ENCODE data around the gene TMPRSS3. TPM values are rescaled to one million over a fixed set of nuclear protein-coding genes. Genes with fewer than 3 reads are reported as not detected.

TMPRSS3 gene
- total RNA-seq, 1 experiment from 2014 or later: not detected

DNA sequence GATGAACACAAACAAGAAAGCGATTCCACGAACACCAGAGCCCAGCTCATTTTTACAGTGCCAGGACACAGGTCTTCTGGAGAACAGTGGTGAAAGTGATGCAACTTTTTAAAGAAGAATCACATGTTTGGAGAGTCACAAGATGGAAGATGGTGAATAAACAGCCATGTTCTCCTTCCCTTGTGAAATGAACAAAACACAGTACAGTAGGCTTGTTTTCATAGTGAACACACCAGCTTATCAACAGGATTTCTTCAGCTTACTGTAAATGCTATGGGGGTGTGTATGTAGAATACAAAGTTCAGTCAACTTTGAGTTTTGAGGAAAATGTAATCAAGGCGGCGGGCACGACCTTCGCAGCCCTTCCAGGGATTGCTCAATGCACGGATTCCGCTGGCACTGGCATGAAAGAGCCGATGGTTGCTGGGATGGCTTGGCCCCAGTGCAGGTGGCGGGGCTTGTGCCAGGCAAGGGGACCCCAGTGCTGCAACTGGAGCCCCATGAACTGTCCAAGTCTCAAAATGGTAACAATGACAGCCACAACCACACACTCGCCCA lies 9.7 kb downstream of the TMPRSS3 start:
- H3K27ac ChIP-seq (ENCODE audit: low read depth, low read length, poor library complexity, severe bottlenecking): no peak overlapping the region
- no peaks in the 10 kb centered on the region for H3K27me3 ChIP-seq (replicated peaks; ENCODE audit: insufficient read depth, low read depth, low read length, poor library complexity)
- peaks cover 7% of the 10 kb centered on the region for H3K4me1 ChIP-seq (ENCODE audit: insufficient read depth, low read length, poor library complexity, severe bottlenecking)
- no peaks in the 10 kb centered on the region for H3K9me3 ChIP-seq (ENCODE audit: low read depth, low read length, poor library complexity, severe bottlenecking)
- intact Hi-C loops (cut with micrococcal nuclease; ENCODE audit: unreplicated experiment): no loop called here
- no peak for TF ChIP-seq EZH2 (IDR thresholded peaks at IDR 0.05; ENCODE audit: borderline replicate concordance, low read depth, low read length, poor library complexity, severe bottlenecking)
- TF ChIP-seq, protein P1, sequence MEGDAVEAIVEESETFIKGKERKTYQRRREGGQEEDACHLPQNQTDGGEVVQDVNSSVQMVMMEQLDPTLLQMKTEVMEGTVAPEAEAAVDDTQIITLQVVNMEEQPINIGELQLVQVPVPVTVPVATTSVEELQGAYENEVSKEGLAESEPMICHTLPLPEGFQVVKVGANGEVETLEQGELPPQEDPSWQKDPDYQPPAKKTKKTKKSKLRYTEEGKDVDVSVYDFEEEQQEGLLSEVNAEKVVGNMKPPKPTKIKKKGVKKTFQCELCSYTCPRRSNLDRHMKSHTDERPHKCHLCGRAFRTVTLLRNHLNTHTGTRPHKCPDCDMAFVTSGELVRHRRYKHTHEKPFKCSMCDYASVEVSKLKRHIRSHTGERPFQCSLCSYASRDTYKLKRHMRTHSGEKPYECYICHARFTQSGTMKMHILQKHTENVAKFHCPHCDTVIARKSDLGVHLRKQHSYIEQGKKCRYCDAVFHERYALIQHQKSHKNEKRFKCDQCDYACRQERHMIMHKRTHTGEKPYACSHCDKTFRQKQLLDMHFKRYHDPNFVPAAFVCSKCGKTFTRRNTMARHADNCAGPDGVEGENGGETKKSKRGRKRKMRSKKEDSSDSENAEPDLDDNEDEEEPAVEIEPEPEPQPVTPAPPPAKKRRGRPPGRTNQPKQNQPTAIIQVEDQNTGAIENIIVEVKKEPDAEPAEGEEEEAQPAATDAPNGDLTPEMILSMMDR (conservative IDR thresholded peaks at IDR 0.05; ENCODE audit: low read depth, low read length): no peak
- no peaks in the 10 kb centered on the region for H3K36me3 ChIP-seq (ENCODE audit: insufficient read depth, low read length, poor library complexity, severe bottlenecking)
- BruUV-seq (replicated peaks): no TSS peak
- no peak for DNase-seq (ENCODE audit: low spot score)
- CTCF ChIA-PET: no interaction called here
- no peak overlapping the region for H3K4me3 ChIP-seq (ENCODE audit: low read depth, low read length, poor library complexity, severe bottlenecking)
- POLR2A ChIA-PET (ENCODE audit: low non-redundant PET): no interaction called here

DNA sequence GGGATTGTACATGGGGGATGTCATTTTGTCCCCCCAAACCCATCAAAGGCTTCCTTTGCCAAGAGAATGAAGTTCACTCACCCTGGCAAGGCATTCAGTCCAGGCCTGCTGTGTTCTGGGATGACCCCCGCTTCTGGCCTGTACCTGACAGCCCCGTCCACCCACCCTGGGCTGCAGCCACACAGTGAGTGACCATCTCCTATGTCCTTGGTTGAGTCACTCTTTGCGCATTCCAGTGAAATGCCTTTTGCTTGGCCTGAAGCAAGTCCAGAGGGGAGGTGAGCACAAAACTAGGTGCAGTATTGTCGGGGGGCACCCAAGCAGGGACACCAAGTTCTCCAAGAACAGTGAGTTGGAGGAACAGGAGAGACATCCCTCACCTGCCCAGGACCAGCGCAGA lies 10.2 kb downstream of the TMPRSS3 start:
- BruUV-seq (replicated peaks): no TSS peak
- Histone ChIP-seq H3K36me3 (ENCODE audit: insufficient read depth, low read length, poor library complexity, severe bottlenecking) (no peaks in the 10 kb centered on the region), H3K4me3 (ENCODE audit: low read depth, low read length, poor library complexity, severe bottlenecking) (no peak overlapping the region), H3K9me3 (ENCODE audit: low read depth, low read length, poor library complexity, severe bottlenecking) (no peaks in the 10 kb centered on the region), H3K27me3 (replicated peaks; ENCODE audit: insufficient read depth, low read depth, low read length, poor library complexity) (no peaks in the 10 kb centered on the region), H3K4me1 (ENCODE audit: insufficient read depth, low read length, poor library complexity, severe bottlenecking) (peaks cover 7% of the 10 kb centered on the region), H3K27ac (ENCODE audit: low read depth, low read length, poor library complexity, severe bottlenecking) (no peak overlapping the region)
- POLR2A ChIA-PET (ENCODE audit: low non-redundant PET): no interaction called here
- CTCF ChIA-PET: no interaction called here
- no peak for DNase-seq (ENCODE audit: low spot score)
- TF ChIP-seq, protein P1 (conservative IDR thresholded peaks at IDR 0.05; ENCODE audit: low read depth, low read length): no peak
- no peak for TF ChIP-seq EZH2 (IDR thresholded peaks at IDR 0.05; ENCODE audit: borderline replicate concordance, low read depth, low read length, poor library complexity, severe bottlenecking)
- intact Hi-C loops (cut with micrococcal nuclease; ENCODE audit: unreplicated experiment): no loop called here

DNA sequence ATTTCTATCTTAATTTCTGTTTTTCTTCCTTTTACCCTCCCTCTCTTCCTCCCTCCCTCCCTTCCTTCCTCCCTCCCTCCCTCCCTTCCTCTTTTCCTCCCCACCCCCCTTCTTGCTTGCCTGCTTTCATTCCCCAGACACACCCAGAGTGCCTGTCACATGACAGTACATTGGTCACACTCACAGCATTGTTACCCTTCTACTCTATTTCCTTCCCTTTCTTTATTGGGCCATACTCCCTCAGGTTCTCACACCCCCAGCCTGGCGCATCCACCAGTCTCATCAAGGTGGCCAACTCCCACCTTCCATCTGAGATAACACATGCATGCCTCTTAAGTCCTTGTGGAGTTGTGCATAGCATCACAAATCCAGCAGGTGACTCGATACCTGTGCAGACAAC lies 10.9 kb downstream of the TMPRSS3 start:
- POLR2A ChIA-PET (ENCODE audit: low non-redundant PET): no interaction called here
- Histone ChIP-seq H3K4me1 (ENCODE audit: insufficient read depth, low read length, poor library complexity, severe bottlenecking) (peaks cover 7% of the 10 kb centered on the region), H3K27ac (ENCODE audit: low read depth, low read length, poor library complexity, severe bottlenecking) (no peak overlapping the region), H3K36me3 (ENCODE audit: insufficient read depth, low read length, poor library complexity, severe bottlenecking) (no peaks in the 10 kb centered on the region), H3K9me3 (ENCODE audit: low read depth, low read length, poor library complexity, severe bottlenecking) (no peaks in the 10 kb centered on the region), H3K4me3 (ENCODE audit: low read depth, low read length, poor library complexity, severe bottlenecking) (no peak overlapping the region), H3K27me3 (replicated peaks; ENCODE audit: insufficient read depth, low read depth, low read length, poor library complexity) (no peaks in the 10 kb centered on the region)
- no TSS peak for BruUV-seq (replicated peaks)
- TF ChIP-seq, protein P1 (conservative IDR thresholded peaks at IDR 0.05; ENCODE audit: low read depth, low read length): no peak
- no peak for TF ChIP-seq EZH2 (IDR thresholded peaks at IDR 0.05; ENCODE audit: borderline replicate concordance, low read depth, low read length, poor library complexity, severe bottlenecking)
- CTCF ChIA-PET: no interaction called here
- no peak for DNase-seq (ENCODE audit: low spot score)
- intact Hi-C loops (cut with micrococcal nuclease; ENCODE audit: unreplicated experiment): no loop called here
